ENCODE results near the gene TET2.
"Not testable (repeated sequence)": the region's sequence is repeated elsewhere in the genome, so short reads cannot be mapped to it uniquely, and the experiment has no call there.

Gene TET2

DNA sequence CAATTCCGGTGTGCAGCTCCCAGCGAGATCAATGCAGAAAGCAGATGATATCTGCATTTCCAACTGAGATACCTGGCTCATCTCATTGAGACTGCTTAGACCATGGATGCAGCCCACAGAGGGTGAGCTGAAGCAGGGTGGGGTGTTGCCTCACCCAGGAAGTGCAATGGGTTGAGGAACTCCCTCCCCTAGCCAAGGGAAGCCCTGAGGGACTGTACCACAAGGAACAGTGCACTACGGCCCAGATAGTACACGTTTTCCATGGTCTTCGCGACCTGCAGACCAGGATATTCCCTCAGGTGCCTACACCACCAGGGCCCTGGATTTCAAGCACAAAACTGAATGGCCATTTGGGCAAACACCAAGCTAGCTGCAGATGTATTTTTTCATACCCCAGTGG lies 150.0 kb downstream of the TET2 start:
- DNase-seq = peak; percentile 21 to 28

DNA sequence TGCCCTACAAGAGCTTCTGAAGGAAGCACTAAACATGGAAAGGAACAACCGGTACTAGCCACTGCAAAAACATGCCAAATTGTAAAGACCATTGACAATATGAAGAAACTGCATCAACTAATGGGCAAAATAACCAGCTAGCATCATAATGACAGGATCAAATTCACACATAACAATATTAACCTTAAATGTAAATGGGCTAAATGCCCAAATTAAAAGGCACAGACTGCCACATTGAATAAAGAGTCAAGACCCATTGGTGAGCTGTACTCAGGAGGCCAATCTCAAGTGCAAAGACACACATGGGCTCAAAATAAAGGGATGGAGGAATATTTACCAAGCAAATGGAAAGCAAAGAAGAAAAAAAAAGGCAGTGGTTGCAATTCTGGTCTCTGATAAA lies 152.4 kb downstream of the TET2 start:
- DNase-seq = not testable (repeated sequence)

DNA sequence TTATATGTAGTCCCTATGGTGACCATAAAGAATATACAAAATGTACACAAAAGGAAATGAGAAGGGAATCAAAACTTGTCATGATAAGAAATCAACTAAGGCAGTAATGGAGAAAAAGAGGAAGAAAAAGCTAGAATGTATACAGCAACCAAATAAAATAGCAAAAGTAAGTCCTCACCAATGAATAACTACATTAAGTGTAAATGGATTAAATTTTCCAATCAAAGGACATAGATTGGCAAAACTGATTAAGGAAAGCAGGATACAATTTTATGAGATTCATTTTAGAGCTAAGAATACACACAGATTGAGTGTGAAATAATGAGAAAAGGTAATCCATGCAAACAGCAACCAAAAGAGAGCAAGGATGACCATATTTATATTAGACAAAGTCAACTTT lies 157.4 kb downstream of the TET2 start:
- DNase-seq = no peak

DNA sequence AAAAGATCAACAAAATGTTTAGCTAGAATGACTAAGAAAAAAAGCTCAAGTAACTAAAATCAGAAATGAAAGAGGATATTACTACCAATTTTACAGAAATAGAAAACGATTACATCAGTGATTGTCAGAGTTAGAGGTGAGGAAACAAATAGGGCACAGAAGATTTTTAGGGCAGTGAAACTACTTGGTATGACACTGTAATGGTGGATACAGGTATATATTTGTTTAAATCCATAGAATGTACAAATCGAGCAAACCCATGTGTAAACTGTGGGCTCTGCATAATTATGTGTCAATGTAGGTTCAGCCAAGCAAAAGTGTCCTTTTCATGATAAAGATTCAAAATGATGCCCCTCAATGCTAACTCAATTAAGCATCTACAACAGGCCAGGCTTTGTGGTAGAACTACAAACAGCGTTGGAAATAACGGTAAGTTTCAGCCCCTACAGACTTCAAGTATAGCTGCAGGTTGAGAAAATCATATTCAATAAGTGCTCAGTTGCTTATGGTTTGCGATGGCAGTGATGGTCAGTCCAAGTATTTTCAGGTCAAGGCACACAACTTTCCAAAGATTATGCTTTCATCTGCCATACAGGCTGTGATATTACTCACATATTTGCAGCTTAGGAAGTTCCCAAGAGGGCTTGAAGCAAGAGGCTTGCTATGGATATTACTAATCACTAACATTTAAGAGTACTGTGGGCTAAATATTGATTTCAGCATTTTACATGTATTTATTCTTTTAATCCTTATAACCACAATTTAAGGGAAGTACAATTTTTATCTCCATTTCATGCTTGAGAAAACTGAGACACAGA lies 158.6 kb downstream of the TET2 start:
- DNase-seq = peak; percentile 74 to 81

DNA sequence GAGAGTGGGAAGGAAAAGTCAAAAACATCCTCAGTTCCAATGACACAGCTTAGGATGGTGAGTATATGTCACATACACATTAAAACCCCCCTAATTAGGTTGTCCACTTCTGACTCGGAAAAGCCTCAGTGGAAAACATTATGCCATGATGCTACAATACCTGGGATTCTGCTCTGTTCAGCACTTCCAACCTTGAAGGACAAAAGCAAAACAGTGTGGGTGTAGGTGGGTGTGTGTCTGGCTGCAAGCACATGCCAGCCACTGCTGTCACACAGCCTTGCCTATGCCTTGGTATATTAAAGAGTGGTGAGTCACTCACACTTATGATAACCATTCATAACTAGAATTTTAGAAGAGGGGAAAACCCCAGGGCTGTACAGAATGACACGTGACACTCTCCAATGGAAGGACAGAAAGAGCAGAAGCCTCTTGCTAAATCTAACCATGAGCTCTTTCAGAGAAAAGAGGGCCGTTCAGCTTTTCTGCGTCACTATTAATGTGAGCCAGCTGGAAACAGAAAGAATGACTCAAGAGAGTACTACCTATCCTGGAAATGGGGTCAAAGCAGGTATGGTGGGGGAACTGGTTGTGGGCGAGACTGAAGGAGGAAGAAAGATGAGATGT lies 159.6 kb downstream of the TET2 start:
- DNase-seq = peak; percentile 91 to 98

DNA sequence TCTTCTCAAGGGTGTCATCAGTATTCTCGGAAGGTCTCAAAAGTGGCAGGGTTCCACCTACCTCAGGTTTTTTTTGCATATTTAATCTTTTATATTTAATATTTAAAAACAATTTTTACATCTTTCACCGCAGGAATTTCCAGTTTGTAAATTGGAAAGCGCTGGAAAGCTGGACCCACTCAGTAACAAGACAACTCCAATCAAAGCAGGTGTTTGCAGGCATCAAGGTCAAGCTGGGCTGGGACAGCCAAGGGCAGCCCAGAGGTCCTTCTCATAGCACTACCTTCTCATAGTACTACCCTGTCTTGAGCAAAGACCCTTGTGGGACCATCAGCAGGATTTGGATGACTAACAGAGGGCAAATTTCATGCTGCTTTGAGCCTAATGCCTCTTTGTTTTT lies 160.1 kb downstream of the TET2 start:
- no peak for DNase-seq

DNA sequence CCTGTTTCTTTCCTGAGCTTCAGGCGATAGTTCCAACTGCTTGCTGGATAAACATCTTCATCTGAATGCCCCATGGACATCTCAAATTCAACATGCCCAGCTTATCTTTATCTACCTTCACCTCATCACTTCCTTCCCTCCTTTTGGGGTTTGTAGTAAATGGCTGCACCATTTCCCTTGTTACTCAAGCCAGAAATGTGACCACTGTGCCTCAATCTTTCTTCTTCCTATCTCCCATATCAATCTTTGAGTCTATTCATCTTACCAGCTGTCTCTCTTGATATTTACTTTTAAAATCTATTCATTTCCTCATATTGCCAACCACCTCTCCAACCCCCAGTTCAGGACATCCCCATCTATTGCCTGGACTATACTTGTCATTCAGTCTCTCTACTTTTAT lies 171.8 kb downstream of the TET2 start:
- no peak for DNase-seq

DNA sequence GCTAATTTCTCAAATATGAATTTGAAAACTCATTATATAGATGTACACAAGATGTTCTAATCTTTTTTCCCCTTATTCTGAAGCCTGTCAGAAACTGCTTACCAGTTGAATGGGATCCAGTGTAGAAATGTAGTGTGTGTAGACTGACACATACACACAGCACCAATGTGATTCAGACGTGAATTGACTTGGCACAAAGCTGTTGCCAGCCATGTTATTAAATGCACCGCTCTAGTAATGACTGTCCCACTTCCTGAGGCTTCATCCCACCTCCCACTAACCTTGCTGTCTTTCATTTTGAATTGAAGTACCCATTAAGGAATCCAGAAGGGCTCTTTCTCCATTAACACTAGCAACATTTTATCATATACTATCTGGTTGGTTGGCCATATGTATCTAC lies 180.5 kb downstream of the TET2 start:
- DNase-seq = no peak

DNA sequence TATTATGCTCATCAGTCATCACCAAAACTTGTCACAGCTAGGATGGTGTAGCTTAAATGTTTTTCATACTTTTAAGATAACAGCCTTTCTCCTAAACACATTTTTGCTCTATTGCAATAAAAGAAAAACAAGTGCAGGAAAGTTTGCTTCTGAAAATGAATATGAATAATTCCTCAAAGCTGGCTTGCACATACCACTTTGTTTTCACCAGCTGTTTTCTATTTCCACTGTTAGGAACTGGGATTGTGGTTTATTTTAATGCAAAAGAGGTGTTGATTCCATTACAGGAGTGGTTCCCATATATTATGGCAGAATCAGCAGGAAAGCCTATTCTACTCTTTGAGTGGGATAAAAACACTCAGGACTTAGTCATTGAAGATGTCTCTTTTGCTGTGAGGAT lies 181.3 kb downstream of the TET2 start:
- no peak for DNase-seq

DNA sequence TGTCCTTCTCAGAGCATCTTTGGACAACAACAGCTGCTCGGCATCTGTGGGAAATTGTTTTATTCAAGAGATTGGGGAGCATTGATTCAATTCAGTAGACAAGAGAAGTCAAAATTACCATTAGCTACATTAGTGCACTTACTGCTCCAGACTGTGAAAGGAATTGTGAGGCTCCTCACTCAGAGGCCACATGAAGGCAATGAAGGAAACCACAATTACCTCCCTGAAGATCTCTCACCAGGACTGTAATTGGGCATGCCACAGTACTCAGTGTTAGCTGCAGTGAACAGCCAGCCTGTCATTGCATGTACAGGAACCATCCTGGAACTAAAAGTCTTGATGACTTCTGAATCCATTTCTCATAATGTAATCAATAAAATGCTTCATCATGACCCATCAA lies 182.4 kb downstream of the TET2 start:
- DNase-seq = no peak

All from inflammatory macrophage treated with lipopolysaccharide for 1 hour (primary cell).